ENCODE results near the gene TMEM126B. TPM values are rescaled to one million over a fixed set of nuclear protein-coding genes. Genes with fewer than 3 reads are reported as not detected.
"Not testable (repeated sequence)": the region's sequence is repeated elsewhere in the genome, so short reads cannot be mapped to it uniquely, and the experiment has no call there.

TMEM126B gene
- total RNA-seq, 1 donor, result 73.0 TPM

GRCh38 chr11:85599083-85599482 is 29.3 kb upstream of the TMEM126B start:
- DNase-seq (ENCODE audit: low read depth), result no peak
- TF ChIP-seq CTCF (IDR thresholded peaks at IDR 0.05; ENCODE audit: insufficient read depth, low read depth, low read length), result no peak

GRCh38 chr11:85602526-85603213 is 25.7 kb upstream of the TMEM126B start:
- no peak overlapping the region for H3K4me3 ChIP-seq (ENCODE audit: low read depth, low read length)
- TF ChIP-seq CTCF (IDR thresholded peaks at IDR 0.05; ENCODE audit: insufficient read depth, low read depth, low read length), result no peak
- peak; percentile 20 for DNase-seq (ENCODE audit: low read depth)

More at GRCh38 chr11:85599083-85599482, 29.3 kb upstream of the TMEM126B start:
- no peak overlapping the region for H3K4me3 ChIP-seq (ENCODE audit: low read depth, low read length)

GRCh38 chr11:85603220-85603619 is 25.2 kb upstream of the TMEM126B start:
- DNase-seq (ENCODE audit: low read depth), result no peak
- no peak overlapping the region for H3K4me3 ChIP-seq (ENCODE audit: low read depth, low read length)
- TF ChIP-seq CTCF (IDR thresholded peaks at IDR 0.05; ENCODE audit: insufficient read depth, low read depth, low read length), result no peak

DNA sequence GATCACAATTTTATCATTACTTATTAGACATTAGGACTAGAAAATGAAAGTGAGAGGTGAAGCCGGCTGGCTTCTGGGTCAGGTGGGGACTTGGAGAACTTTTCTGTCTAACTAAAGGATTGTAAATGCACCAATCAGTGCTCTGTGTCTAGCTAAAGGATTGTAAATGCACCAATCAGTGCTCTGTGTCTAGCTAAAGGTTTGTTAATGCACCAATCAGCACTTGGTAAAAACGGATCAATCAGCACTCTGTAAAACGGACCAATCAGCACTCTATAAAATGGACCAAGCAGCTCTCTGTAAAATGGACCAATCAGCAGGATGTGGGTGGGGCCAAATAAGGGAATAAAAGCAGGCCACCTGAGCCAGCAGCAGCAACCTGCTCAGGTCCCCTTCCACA is 22.2 kb upstream of the TMEM126B start:
- not testable (repeated sequence) for DNase-seq (ENCODE audit: low read depth); H3K4me3 ChIP-seq (ENCODE audit: low read depth, low read length)

- not testable (repeated sequence) for H3K4me3 ChIP-seq (ENCODE audit: low read depth, low read length); DNase-seq (ENCODE audit: low read depth)
These were observed 19.8 kb upstream of the TMEM126B start for GRCh38 chr11:85608621-85609020.

GRCh38 chr11:85609286-85609685 is 19.1 kb upstream of the TMEM126B start:
- DNase-seq (ENCODE audit: low read depth); H3K4me3 ChIP-seq (ENCODE audit: low read depth, low read length): not testable (repeated sequence)

DNA sequence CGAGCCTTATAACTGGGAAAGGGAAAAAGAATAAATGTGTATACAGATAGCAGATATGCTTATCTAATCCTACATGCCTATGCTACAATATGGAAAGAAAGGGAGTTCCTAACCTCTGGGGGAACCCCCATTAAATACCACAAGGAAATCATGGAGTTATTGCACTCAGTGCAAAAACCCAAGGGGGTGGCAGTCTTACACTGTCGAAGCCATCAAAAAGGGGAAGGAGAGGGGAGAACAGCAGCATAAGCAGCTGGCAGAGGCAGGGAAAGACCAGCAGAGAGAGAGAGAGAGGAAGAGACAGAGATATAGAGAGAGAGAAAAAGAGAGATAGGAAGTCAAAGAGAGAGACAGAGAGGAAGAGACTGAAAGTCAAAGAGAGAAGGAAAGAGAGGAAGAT is 16.8 kb upstream of the TMEM126B start:
- H3K4me3 ChIP-seq (ENCODE audit: low read depth, low read length); DNase-seq (ENCODE audit: low read depth): not testable (repeated sequence)

GRCh38 chr11:85619499-85619898 is 8.9 kb upstream of the TMEM126B start:
- H3K4me3 ChIP-seq (ENCODE audit: low read depth, low read length), result no peak overlapping the region
- no peak for DNase-seq (ENCODE audit: low read depth)
- TF ChIP-seq CTCF (IDR thresholded peaks at IDR 0.05; ENCODE audit: insufficient read depth, low read depth, low read length), result no peak

GRCh38 chr11:85620256-85620655 is 8.1 kb upstream of the TMEM126B start:
- H3K4me3 ChIP-seq (ENCODE audit: low read depth, low read length), result no peak overlapping the region
- no peak for DNase-seq (ENCODE audit: low read depth)
- TF ChIP-seq CTCF (IDR thresholded peaks at IDR 0.05; ENCODE audit: insufficient read depth, low read depth, low read length), result no peak
